Endothelial cell of umbilical vein (primary cell): ENCODE results near the gene PTDSS2. TPM values are rescaled to one million over a fixed set of nuclear protein-coding genes. Genes with fewer than 3 reads are reported as not detected.

ENCODE experiments used
- BruUV-seq: library from RNA; stranded (reverse); fragments of 400-500 nt; replicated peaks from 2 replicates; lab custom pipeline; 2021; lab: Mats Ljungman, UMichigan
- CTCF ChIA-PET: fragments of 300-600, 350-600 bp; sonication (Branson Sonifier 250); formaldehyde crosslinking; loops from one replicate; lab custom pipeline; 2021; ENCODE audit warnings: antibody characterized with exemption, inconsistent platforms; lab: Charles Lee
- POLR2A ChIA-PET: fragments of 300-600, 350-600 bp; sonication (Branson Sonifier 250); formaldehyde crosslinking; loops from one replicate; lab custom pipeline; 2021; ENCODE audit warnings: antibody characterized with exemption, inconsistent platforms; lab: Charles Lee
- DNase-seq: peaks from one replicate; pipeline ENCODE4 v3.0.0-alpha.2; 2011; ENCODE audit warnings: low read depth, low spot score
- FAIRE-seq: peaks from 2 replicates; lab custom pipeline; 2011; peaks lifted over from hg19 to GRCh38; lab: Jason Lieb, UNC
- H2AFZ ChIP-seq: 2 replicates; pipeline ENCODE4 v1.6.0; 2012; ENCODE audit warnings: low read depth, low read length, control low read depth, inconsistent platforms
- H3K27ac ChIP-seq: 2 replicates; pipeline ENCODE4 v1.5.1; 2011; ENCODE audit warnings: low read depth, mild to moderate bottlenecking, control low read depth, low read length, moderate library complexity; ENCODE audit not compliant: insufficient read depth
- H3K27me3 ChIP-seq, 2 experiments: 2 replicates each; pipeline versions ENCODE4 v1.6.0 to v1.6.1; 2011; ENCODE audit warnings: low read length in 2 of 2, mixed read lengths in 1 of 2; ENCODE audit not compliant: control insufficient read depth in 2 of 2, insufficient read depth in 2 of 2
- H3K36me3 ChIP-seq, 2 experiments: 2 replicates in 1 of 2; 3 replicates in 1 of 2; pipeline ENCODE4 v1.5.1; 2011; ENCODE audit warnings: low read length in 2 of 2, mild to moderate bottlenecking in 1 of 2, moderate library complexity in 1 of 2; ENCODE audit not compliant: control insufficient read depth in 2 of 2, insufficient read depth in 2 of 2; ENCODE audit errors: extremely low read depth in 1 of 2
- H3K4me1 ChIP-seq: 3 replicates; pipeline ENCODE4 v1.5.1; 2011; ENCODE audit warnings: mild to moderate bottlenecking, low read length; ENCODE audit not compliant: control insufficient read depth, insufficient read depth; ENCODE audit errors: extremely low read depth
- H3K4me2 ChIP-seq: 2 replicates; pipeline ENCODE4 v1.6.1; 2011; ENCODE audit warnings: low read length, control low read depth, mixed read lengths; ENCODE audit not compliant: insufficient read depth
- H3K4me3 ChIP-seq, 3 experiments: fragments of 200-600 bp in 1 of 3; sonication (generic), shearing (Covaris generic) in 1 of 3; replicated peaks in 1 of 3; 2 replicates each; pipeline ENCODE4 v1.5.1; 2011 to 2016; ENCODE audit warnings: control low read depth in 3 of 3, low read length in 3 of 3, mild to moderate bottlenecking in 2 of 3, inconsistent platforms in 1 of 3, low read depth in 1 of 3, moderate library complexity in 1 of 3; ENCODE audit not compliant: insufficient read depth in 1 of 3
- H3K79me2 ChIP-seq: 2 replicates; pipeline ENCODE4 v1.6.0; 2012; ENCODE audit warnings: low read length, inconsistent platforms; ENCODE audit not compliant: control insufficient read depth, insufficient read depth
- H3K9ac ChIP-seq: replicated peaks from 2 replicates; pipeline ENCODE3; 2011; ENCODE audit warnings: low read length, control low read depth; ENCODE audit not compliant: insufficient read depth; ENCODE audit errors: extremely low read depth
- H3K9me1 ChIP-seq: replicated peaks from 3 replicates; pipeline ENCODE4 v1.6.0; 2011; ENCODE audit warnings: mild to moderate bottlenecking, low read length; ENCODE audit not compliant: control insufficient read depth, insufficient read depth; ENCODE audit errors: extremely low read depth
- H3K9me3 ChIP-seq: replicated peaks from 2 replicates; pipeline ENCODE4 v1.5.1; 2012; ENCODE audit warnings: low read length, inconsistent platforms; ENCODE audit not compliant: control insufficient read depth, insufficient read depth
- H4K20me1 ChIP-seq: replicated peaks from 2 replicates; pipeline ENCODE3; 2011; ENCODE audit warnings: mild to moderate bottlenecking, low read length; ENCODE audit not compliant: control insufficient read depth, insufficient read depth; ENCODE audit errors: extremely low read depth
- EZH2 ChIP-seq: IDR thresholded peaks from 2 replicates; pipeline ENCODE4 v1.6.1; 2012; ENCODE audit warnings: borderline replicate concordance, low read depth, mild to moderate bottlenecking, moderate library complexity, low read length, inconsistent platforms; ENCODE audit not compliant: severe bottlenecking
- FOS ChIP-seq: IDR thresholded peaks from 2 replicates; pipeline ENCODE4 v1.6.1; 2011; ENCODE audit warnings: mild to moderate bottlenecking, low read length, moderate library complexity, borderline replicate concordance; ENCODE audit not compliant: insufficient read depth
- GATA2 ChIP-seq: IDR thresholded peaks from 2 replicates; pipeline ENCODE4 v1.7.0; 2011; ENCODE audit warnings: low read depth, mild to moderate bottlenecking, moderate library complexity, mixed read lengths, low read length; ENCODE audit not compliant: insufficient read length, insufficient read depth
- MAX ChIP-seq: IDR thresholded peaks from 2 replicates; pipeline ENCODE4 v1.6.1; 2011; ENCODE audit not compliant: insufficient read depth, insufficient read length
- MYC ChIP-seq: IDR thresholded peaks from one replicate; pipeline ENCODE4 v1.6.1; 2011; ENCODE audit warnings: mild to moderate bottlenecking, low read depth, low read length
- POLR2A ChIP-seq: IDR thresholded peaks from 2 replicates; pipeline ENCODE4 v1.6.1; 2012; ENCODE audit warnings: low read depth, mild to moderate bottlenecking, control low read depth, low read length
- POLR2AphosphoS5 ChIP-seq: IDR thresholded peaks from 2 replicates; pipeline ENCODE4 v1.6.1; 2012; ENCODE audit warnings: low read depth, mild to moderate bottlenecking, control low read depth, low read length, moderate library complexity; ENCODE audit not compliant: insufficient read depth
- dilution Hi-C: fragments of 300-500 bp; cut with MboI; formaldehyde crosslinking; loops from one replicate; pipeline ENCODE4 v1.15.0; 2019; ENCODE audit warnings: low sequenced_read_pairs; ENCODE audit not compliant: extremely low pct_ligation_motif_present
- intact Hi-C: fragments of 100-400 bp; cut with micrococcal nuclease; formaldehyde crosslinking; loops from one replicate; pipeline ENCODE4 v1.10.0; 2022
- polyA plus RNA-seq, 4 experiments: library from polyadenylated mRNA; depleted of rRNA in 3 of 4; stranded (reverse) in 3 of 4; unstranded in 1 of 4; fragments of >200 nt; gene quantifications; 2 replicates each; pipeline versions ENCODE4 v1.2.1 to v1.2.3, GENCODE V29; 2011 to 2012; ENCODE audit warnings: missing spikeins in 1 of 4
- total RNA-seq: library from RNA; stranded (reverse); gene quantifications from 2 replicates; pipeline ENCODE4 v1.2.3, GENCODE V29; 2021
- TF ChIP-seq, protein P1 (sequence below), 2 donors: IDR thresholded peaks; 1 replicate in 1 of 2; 2 replicates in 1 of 2; pipeline ENCODE4 v1.5.1; 2011; ENCODE audit warnings: low read length in 2 of 2, mild to moderate bottlenecking in 2 of 2, moderate library complexity in 2 of 2, control low read depth in 1 of 2, inconsistent platforms in 1 of 2, low read depth in 1 of 2; ENCODE audit not compliant: insufficient read depth in 1 of 2; ENCODE audit errors: extremely low read depth in 1 of 2

PTDSS2 gene
- total and polyA plus RNA-seq, 2 donors (not counting 3 experiments of a cell fraction or from before 2014, with no cell fraction given) = 41.4 to 46.8 TPM

GRCh38 chr11:501001-501682 lies 51.1 kb downstream of the PTDSS2 start:
- DNase-seq = no peak
- BruUV-seq = no TSS peak
- peaks cover 3 to 46% of the 10 kb centered on the region in 2 experiments for H3K36me3 ChIP-seq
- TF ChIP-seq FOS = no peak
- no peak for TF ChIP-seq MAX
- no peak overlapping the region for H3K4me2 ChIP-seq
- no peaks in the 10 kb centered on the region for H4K20me1 ChIP-seq
- ChIA-PET CTCF (interaction anchor here (1.0 kb wide), 1 partner anchor 32 kb away, joined by 3 read pairs; no protein-coding TSS in a partner anchor), POLR2A (no interaction called here)
- no peak overlapping the region for H3K27ac ChIP-seq
- no peaks in the 10 kb centered on the region for H3K9me3 ChIP-seq
- no peak overlapping the region for H3K4me3 ChIP-seq
- H3K9ac ChIP-seq = no peak overlapping the region
- H3K4me1 ChIP-seq = peaks cover 22% of the 10 kb centered on the region
- intact Hi-C loops (no loop called here), dilution Hi-C loops (no loop called here)
- no peaks in the 10 kb centered on the region for H3K9me1 ChIP-seq
- no peak for FAIRE-seq
- no peaks in the 10 kb centered on the region for H3K27me3 ChIP-seq
- H2AFZ ChIP-seq = no peak overlapping the region
- H3K79me2 ChIP-seq = peaks cover 17% of the 10 kb centered on the region

DNA sequence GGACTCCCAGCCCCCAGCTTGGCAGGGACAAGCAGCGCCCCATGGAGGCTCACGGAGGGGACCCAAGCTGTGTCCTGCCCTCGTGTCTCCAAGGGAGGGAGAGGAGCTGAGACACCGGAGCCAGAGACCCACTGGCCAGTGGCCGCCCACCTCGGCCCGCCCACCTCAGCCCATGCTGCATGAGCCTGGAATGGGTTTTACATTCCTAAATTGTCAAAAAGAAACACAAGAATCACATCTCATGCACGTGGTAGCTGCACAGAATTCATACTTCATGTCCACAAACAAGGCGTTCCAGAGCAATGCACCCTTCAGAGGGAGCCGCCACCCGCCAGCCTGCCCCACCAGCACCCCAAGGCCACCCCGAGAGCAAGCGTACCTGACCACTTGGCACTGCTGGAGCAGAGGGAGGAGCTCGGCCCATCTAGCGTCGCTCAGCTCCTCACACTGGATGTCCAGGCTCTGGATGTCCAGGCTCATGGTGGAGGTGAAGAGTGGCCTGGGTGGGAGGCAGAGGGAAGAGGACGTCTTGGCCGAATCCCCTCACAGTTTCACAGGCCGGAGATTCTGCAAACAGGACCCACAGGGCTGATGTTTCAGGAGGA lies 51.7 kb downstream of the PTDSS2 start:
- DNase-seq (no peak), FAIRE-seq (no peak)
- dilution Hi-C loops (no loop called here), intact Hi-C loops (no loop called here)
- no peak overlapping the region for H3K4me3 ChIP-seq
- no peaks in the 10 kb centered on the region for H4K20me1 ChIP-seq
- H3K27me3 ChIP-seq = no peaks in the 10 kb centered on the region
- peaks cover 24% of the 10 kb centered on the region for H3K4me1 ChIP-seq
- no TSS peak for BruUV-seq
- no peak for TF ChIP-seq MAX
- TF ChIP-seq, protein P1, sequence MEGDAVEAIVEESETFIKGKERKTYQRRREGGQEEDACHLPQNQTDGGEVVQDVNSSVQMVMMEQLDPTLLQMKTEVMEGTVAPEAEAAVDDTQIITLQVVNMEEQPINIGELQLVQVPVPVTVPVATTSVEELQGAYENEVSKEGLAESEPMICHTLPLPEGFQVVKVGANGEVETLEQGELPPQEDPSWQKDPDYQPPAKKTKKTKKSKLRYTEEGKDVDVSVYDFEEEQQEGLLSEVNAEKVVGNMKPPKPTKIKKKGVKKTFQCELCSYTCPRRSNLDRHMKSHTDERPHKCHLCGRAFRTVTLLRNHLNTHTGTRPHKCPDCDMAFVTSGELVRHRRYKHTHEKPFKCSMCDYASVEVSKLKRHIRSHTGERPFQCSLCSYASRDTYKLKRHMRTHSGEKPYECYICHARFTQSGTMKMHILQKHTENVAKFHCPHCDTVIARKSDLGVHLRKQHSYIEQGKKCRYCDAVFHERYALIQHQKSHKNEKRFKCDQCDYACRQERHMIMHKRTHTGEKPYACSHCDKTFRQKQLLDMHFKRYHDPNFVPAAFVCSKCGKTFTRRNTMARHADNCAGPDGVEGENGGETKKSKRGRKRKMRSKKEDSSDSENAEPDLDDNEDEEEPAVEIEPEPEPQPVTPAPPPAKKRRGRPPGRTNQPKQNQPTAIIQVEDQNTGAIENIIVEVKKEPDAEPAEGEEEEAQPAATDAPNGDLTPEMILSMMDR (IDR thresholded peaks at IDR 0.05; ENCODE audit: extremely low read depth in 1 of 2, insufficient read depth in 1 of 2, low read depth in 1 of 2, low read length in 2 of 2) = no peak
- no peak for TF ChIP-seq POLR2AphosphoS5
- TF ChIP-seq MYC = no peak
- TF ChIP-seq GATA2 = no peak
- no peak for TF ChIP-seq POLR2A
- no peak for TF ChIP-seq EZH2
- peaks cover 3 to 45% of the 10 kb centered on the region in 2 experiments for H3K36me3 ChIP-seq
- POLR2A ChIA-PET = no interaction called here
- H3K4me2 ChIP-seq = no peak overlapping the region
- no peaks in the 10 kb centered on the region for H3K9me3 ChIP-seq
- H3K79me2 ChIP-seq = peaks cover 17% of the 10 kb centered on the region
- no peak overlapping the region for H3K9ac ChIP-seq
- H2AFZ ChIP-seq = no peak overlapping the region
- CTCF ChIA-PET = interaction anchor here (1.0 kb wide), 1 partner anchor 32 kb away, joined by 3 read pairs; no protein-coding TSS in a partner anchor
- H3K27ac ChIP-seq = no peak overlapping the region
- no peaks in the 10 kb centered on the region for H3K9me1 ChIP-seq
